Measurements from ENCODE around the gene CRYL1.

- TF ChIP-seq CTCF (IDR thresholded peaks at IDR 0.05) (no peak), POLR2A (IDR thresholded peaks at IDR 0.05) (no peak)
Observed at GRCh38 chr13:20441056-20441455, 84.6 kb downstream of the CRYL1 start.

Measured in breast epithelium (tissue), 3 donors.